Panc1 (cell line): ENCODE data around the gene TMOD2. TPM values are rescaled to one million over a fixed set of nuclear protein-coding genes. Genes with fewer than 3 reads are reported as not detected.

Experiments
- ATAC-seq: fragments of 200-7000 bp; cut with Tn5 transposase; 2 replicates; pipeline ENCODE4 v1.9.1; 2020; ENCODE audit warnings: mild to moderate bottlenecking, moderate library complexity
- BruUV-seq: library from RNA; stranded (reverse); fragments of 400-500 nt; replicated peaks from 2 replicates; lab custom pipeline; 2021; lab: Mats Ljungman, UMichigan
- CTCF ChIA-PET: fragments of 300-600 bp; sonication (Branson Sonifier 250); formaldehyde crosslinking; loops from one replicate; lab custom pipeline; 2022; ENCODE audit warnings: antibody characterized with exemption; lab: Charles Lee
- POLR2A ChIA-PET: fragments of 300-600 bp; sonication (Branson Sonifier 250); formaldehyde crosslinking; loops from one replicate; lab custom pipeline; 2022; ENCODE audit warnings: antibody characterized with exemption; lab: Charles Lee
- DNase-seq: peaks from one replicate; pipeline ENCODE4 v3.0.0-alpha.2; 2010; ENCODE audit warnings: low read depth, low spot score
- H3K27ac ChIP-seq: 2 replicates; pipeline ENCODE4 v1.5.1; 2011; ENCODE audit warnings: mild to moderate bottlenecking, low read length, inconsistent platforms
- H3K27me3 ChIP-seq: fragments of 200-500 bp; sonication (Bioruptor generic); 2 replicates; pipeline ENCODE4 v1.6.0; 2014; ENCODE audit warnings: low read length, inconsistent platforms; ENCODE audit not compliant: control insufficient read depth, insufficient read depth
- H3K36me3 ChIP-seq: fragments of 200-500 bp; sonication (Bioruptor generic); 2 replicates; pipeline ENCODE4 v1.5.1; 2014; ENCODE audit warnings: inconsistent platforms, mild to moderate bottlenecking, low read length, moderate library complexity; ENCODE audit not compliant: control insufficient read depth, insufficient read depth
- H3K4me1 ChIP-seq: 2 replicates; pipeline ENCODE4 v1.5.1; 2011; ENCODE audit warnings: inconsistent platforms, mild to moderate bottlenecking, low read length, moderate library complexity; ENCODE audit not compliant: control insufficient read depth, insufficient read depth
- H3K4me3 ChIP-seq, 2 experiments: 2 replicates each; pipeline ENCODE4 v1.5.1; 2011 to 2012; ENCODE audit warnings: low read depth in 2 of 2, low read length in 2 of 2, mild to moderate bottlenecking in 2 of 2, inconsistent platforms in 1 of 2, moderate library complexity in 1 of 2
- H3K9me3 ChIP-seq: fragments of 200-500 bp; sonication (Bioruptor generic); 2 replicates; pipeline ENCODE4 v1.5.1; 2014; ENCODE audit warnings: low read depth, mild to moderate bottlenecking, inconsistent platforms, low read length, moderate library complexity; ENCODE audit not compliant: control insufficient read depth, insufficient read depth
- CTCF ChIP-seq: fragments of 450-650 bp; IDR thresholded peaks from 2 replicates; pipeline ENCODE4 v1.5.1; 2017; ENCODE audit warnings: mild to moderate bottlenecking
- POLR2AphosphoS5 ChIP-seq: IDR thresholded peaks from 2 replicates; pipeline ENCODE4 v1.6.1; 2012; ENCODE audit warnings: mild to moderate bottlenecking, low read depth, low read length, moderate library complexity
- SIN3A ChIP-seq: IDR thresholded peaks from 2 replicates; pipeline ENCODE4 v1.6.1; 2012; ENCODE audit warnings: low read depth, mild to moderate bottlenecking, low read length, moderate library complexity, borderline replicate concordance; ENCODE audit not compliant: insufficient read depth
- TCF7L2 ChIP-seq: IDR thresholded peaks from 2 replicates; pipeline ENCODE4 v1.6.1; 2011; ENCODE audit warnings: mild to moderate bottlenecking, low read depth, low read length, inconsistent platforms
- in situ Hi-C: cut with HindIII; loops from 2 replicates; pipeline ENCODE4 v1.10.0; 2016; ENCODE audit warnings: low sequenced_read_pairs, low pct_unique_long_range_greater_than_20kb
- intact Hi-C: fragments of 100-400 bp; cut with micrococcal nuclease; formaldehyde crosslinking; loops from one replicate; pipeline ENCODE4 v1.10.0; 2022; ENCODE audit not compliant: unreplicated experiment
- total RNA-seq: library from RNA; stranded (reverse); gene quantifications from one replicate; pipeline ENCODE4 v1.2.1, GENCODE V29; 2021; ENCODE audit not compliant: unreplicated experiment
- TF ChIP-seq, protein P1 (sequence below), 2 experiments: IDR thresholded peaks; 2 replicates each; pipeline ENCODE4 v1.6.1; 2011 to 2012; ENCODE audit warnings: low read depth in 2 of 2, control low read depth in 1 of 2, low read length in 1 of 2, mild to moderate bottlenecking in 1 of 2, moderate library complexity in 1 of 2; ENCODE audit not compliant: insufficient read depth in 1 of 2

The TMOD2 gene
- total RNA-seq, 1 experiment from 2014 or later: 1.7 TPM

DNA sequence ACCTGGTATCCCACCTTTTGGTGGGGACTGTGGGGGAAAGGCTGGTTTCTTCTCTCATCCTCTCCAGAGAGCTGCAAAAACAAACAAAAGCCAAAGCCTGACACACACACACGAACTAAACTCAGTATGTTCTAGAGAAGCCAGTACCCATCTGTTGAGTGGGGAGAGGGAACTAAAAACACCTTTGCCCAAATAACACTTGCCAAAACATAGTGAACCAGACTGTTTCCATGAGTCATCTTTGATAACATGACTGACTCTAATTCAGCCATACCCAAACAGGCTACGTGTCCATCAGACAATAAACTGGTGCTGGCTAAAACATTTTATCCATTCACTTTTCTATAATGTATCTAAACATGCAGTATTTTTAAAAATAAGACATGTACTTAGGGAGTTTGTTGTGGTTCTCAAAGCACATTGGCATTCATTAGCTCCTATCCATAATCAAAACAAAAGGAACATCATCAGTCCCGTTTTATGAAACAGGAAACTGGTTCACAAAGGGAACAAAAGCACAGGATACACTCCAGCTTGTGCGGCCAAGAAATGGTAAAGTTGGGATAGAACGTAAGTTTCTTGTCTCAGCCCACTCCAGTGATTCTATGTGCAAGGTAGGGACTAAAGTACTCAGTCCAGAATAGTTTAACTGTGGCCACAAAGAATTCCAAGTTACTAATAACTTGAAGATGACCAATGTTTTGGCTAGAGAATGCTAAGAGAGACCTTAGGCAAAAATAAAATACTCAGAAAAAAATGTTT, 30.0 kb upstream of the TMOD2 start:
- no TSS peak for BruUV-seq
- H3K36me3 ChIP-seq: peaks cover 2% of the 10 kb centered on the region
- TF ChIP-seq POLR2AphosphoS5 (no peak), CTCF (no peak), TCF7L2 (no peak)
- TF ChIP-seq, protein P1, sequence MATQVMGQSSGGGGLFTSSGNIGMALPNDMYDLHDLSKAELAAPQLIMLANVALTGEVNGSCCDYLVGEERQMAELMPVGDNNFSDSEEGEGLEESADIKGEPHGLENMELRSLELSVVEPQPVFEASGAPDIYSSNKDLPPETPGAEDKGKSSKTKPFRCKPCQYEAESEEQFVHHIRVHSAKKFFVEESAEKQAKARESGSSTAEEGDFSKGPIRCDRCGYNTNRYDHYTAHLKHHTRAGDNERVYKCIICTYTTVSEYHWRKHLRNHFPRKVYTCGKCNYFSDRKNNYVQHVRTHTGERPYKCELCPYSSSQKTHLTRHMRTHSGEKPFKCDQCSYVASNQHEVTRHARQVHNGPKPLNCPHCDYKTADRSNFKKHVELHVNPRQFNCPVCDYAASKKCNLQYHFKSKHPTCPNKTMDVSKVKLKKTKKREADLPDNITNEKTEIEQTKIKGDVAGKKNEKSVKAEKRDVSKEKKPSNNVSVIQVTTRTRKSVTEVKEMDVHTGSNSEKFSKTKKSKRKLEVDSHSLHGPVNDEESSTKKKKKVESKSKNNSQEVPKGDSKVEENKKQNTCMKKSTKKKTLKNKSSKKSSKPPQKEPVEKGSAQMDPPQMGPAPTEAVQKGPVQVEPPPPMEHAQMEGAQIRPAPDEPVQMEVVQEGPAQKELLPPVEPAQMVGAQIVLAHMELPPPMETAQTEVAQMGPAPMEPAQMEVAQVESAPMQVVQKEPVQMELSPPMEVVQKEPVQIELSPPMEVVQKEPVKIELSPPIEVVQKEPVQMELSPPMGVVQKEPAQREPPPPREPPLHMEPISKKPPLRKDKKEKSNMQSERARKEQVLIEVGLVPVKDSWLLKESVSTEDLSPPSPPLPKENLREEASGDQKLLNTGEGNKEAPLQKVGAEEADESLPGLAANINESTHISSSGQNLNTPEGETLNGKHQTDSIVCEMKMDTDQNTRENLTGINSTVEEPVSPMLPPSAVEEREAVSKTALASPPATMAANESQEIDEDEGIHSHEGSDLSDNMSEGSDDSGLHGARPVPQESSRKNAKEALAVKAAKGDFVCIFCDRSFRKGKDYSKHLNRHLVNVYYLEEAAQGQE (IDR thresholded peaks at IDR 0.05; ENCODE audit: insufficient read depth in 1 of 2, low read depth in 2 of 2, low read length in 1 of 2): no peak
- in situ Hi-C loops: no loop called here
- no peak overlapping the region for H3K4me3 ChIP-seq
- CTCF ChIA-PET: interaction anchor here (0.6 kb wide), 2 partner anchors 12 to 166 kb away, joined by 3 read pairs; no protein-coding TSS in a partner anchor
- no peaks in the 10 kb centered on the region for H3K9me3 ChIP-seq
- H3K27ac ChIP-seq: no peak overlapping the region
- no peaks in the 10 kb centered on the region for H3K27me3 ChIP-seq
- H3K4me1 ChIP-seq: no peaks in the 10 kb centered on the region; the same call in 1 of the 2 replicates
- intact Hi-C loops: no loop called here
- POLR2A ChIA-PET: no interaction called here
- DNase-seq (no peak), ATAC-seq (no peak)

GRCh38 chr15:51724199-51724598, 27.2 kb upstream of the TMOD2 start:
- no peaks in the 10 kb centered on the region for H3K27me3 ChIP-seq
- POLR2A ChIA-PET: no interaction called here
- H3K27ac ChIP-seq: no peak overlapping the region
- DNase-seq (no peak), ATAC-seq (no peak)
- H3K36me3 ChIP-seq: peaks cover 2% of the 10 kb centered on the region
- in situ Hi-C loops: no loop called here
- no peak overlapping the region for H3K4me3 ChIP-seq
- TF ChIP-seq, protein P1 (IDR thresholded peaks at IDR 0.05; ENCODE audit: insufficient read depth in 1 of 2, low read depth in 2 of 2, low read length in 1 of 2): no peak
- TF ChIP-seq SIN3A (no peak), TCF7L2 (no peak), POLR2AphosphoS5 (no peak), CTCF (no peak)
- intact Hi-C loops: no loop called here
- no peaks in the 10 kb centered on the region; the same call in 1 of the 2 replicates for H3K4me1 ChIP-seq
- H3K9me3 ChIP-seq: no peaks in the 10 kb centered on the region
- BruUV-seq: no TSS peak
- CTCF ChIA-PET: no interaction called here
